Keratinocyte (primary cell): Measurements from ENCODE around the gene KLF6. TPM values are rescaled to one million over a fixed set of nuclear protein-coding genes. Genes with fewer than 3 reads are reported as not detected.

Experiments used
- DNase-seq: peaks from one replicate; pipeline ENCODE4 v3.0.0-alpha.2; 2011; ENCODE audit warnings: low read depth, missing footprints, low spot score
- FAIRE-seq: peaks from 2 replicates; lab custom pipeline; 2011; peaks lifted over from hg19 to GRCh38; lab: Jason Lieb, UNC
- H2AFZ ChIP-seq: 2 replicates; pipeline ENCODE4 v1.6.0; 2012; ENCODE audit warnings: low read length, control low read depth, inconsistent platforms; ENCODE audit not compliant: control insufficient read depth
- H3K27ac ChIP-seq: 2 replicates; pipeline ENCODE4 v1.5.1; 2011; ENCODE audit warnings: low read length; ENCODE audit not compliant: control insufficient read depth, insufficient read depth
- H3K27me3 ChIP-seq: 3 replicates; pipeline ENCODE4 v1.6.0; 2011; ENCODE audit warnings: low read length; ENCODE audit not compliant: control insufficient read depth, insufficient read depth; ENCODE audit errors: extremely low read depth
- H3K36me3 ChIP-seq, 2 experiments: 2 replicates in 1 of 2; 3 replicates in 1 of 2; pipeline ENCODE4 v1.5.1; 2011; ENCODE audit warnings: low read length in 2 of 2, mild to moderate bottlenecking in 1 of 2; ENCODE audit not compliant: control insufficient read depth in 2 of 2, insufficient read depth in 2 of 2; ENCODE audit errors: extremely low read depth in 1 of 2
- H3K4me1 ChIP-seq: 3 replicates; pipeline ENCODE4 v1.5.1; 2011; ENCODE audit warnings: low read length; ENCODE audit not compliant: control insufficient read depth, insufficient read depth; ENCODE audit errors: extremely low read depth
- H3K4me2 ChIP-seq: 3 replicates; pipeline ENCODE4 v1.6.0; 2011; ENCODE audit warnings: low read depth, low read length; ENCODE audit not compliant: control insufficient read depth, insufficient read depth; ENCODE audit errors: extremely low read depth
- H3K4me3 ChIP-seq, 3 experiments: fragments of 200-600 bp in 1 of 3; sonication (generic) in 1 of 3; 2 replicates in 2 of 3; 3 replicates in 1 of 3; pipeline ENCODE4 v1.5.1; 2011 to 2016; ENCODE audit warnings: low read length in 3 of 3, mild to moderate bottlenecking in 3 of 3, control low read depth in 2 of 3, inconsistent platforms in 1 of 3, low read depth in 1 of 3, mixed read lengths in 1 of 3, mixed run types in 1 of 3, moderate library complexity in 1 of 3; ENCODE audit not compliant: control insufficient read depth in 2 of 3, insufficient read depth in 2 of 3; ENCODE audit errors: extremely low read depth in 1 of 3
- H3K79me2 ChIP-seq: 2 replicates; pipeline ENCODE4 v1.6.0; 2012; ENCODE audit warnings: low read length; ENCODE audit not compliant: control insufficient read depth, insufficient read depth
- H3K9ac ChIP-seq: 3 replicates; pipeline ENCODE4 v1.6.0; 2011; ENCODE audit warnings: low read length; ENCODE audit not compliant: control insufficient read depth, insufficient read depth; ENCODE audit errors: extremely low read depth
- H3K9me1 ChIP-seq: 3 replicates; pipeline ENCODE4 v1.6.0; 2011; ENCODE audit warnings: low read length; ENCODE audit not compliant: control insufficient read depth, insufficient read depth; ENCODE audit errors: extremely low read depth
- H3K9me3 ChIP-seq: 2 replicates; pipeline ENCODE4 v1.5.1; 2012; ENCODE audit warnings: low read depth, low read length; ENCODE audit not compliant: control insufficient read depth
- H4K20me1 ChIP-seq: 3 replicates; pipeline ENCODE4 v1.6.0; 2011; ENCODE audit warnings: low read length; ENCODE audit not compliant: control insufficient read depth, insufficient read depth; ENCODE audit errors: extremely low read depth
- CTCF ChIP-seq, 3 experiments: IDR thresholded peaks in 1 of 3; conservative IDR thresholded peaks in 1 of 3; optimal IDR thresholded peaks in 1 of 3; 2 replicates in 2 of 3; 3 replicates in 1 of 3; pipeline versions ENCODE3 to v1.5.1; 2011; ENCODE audit warnings: low read length in 3 of 3, mild to moderate bottlenecking in 3 of 3, moderate library complexity in 2 of 3, control low read depth in 1 of 3, inconsistent platforms in 1 of 3; ENCODE audit not compliant: insufficient read depth in 2 of 3; ENCODE audit errors: extremely low read depth in 1 of 3
- EZH2 ChIP-seq: IDR thresholded peaks from one replicate; pipeline ENCODE4 v1.6.1; 2012; ENCODE audit warnings: inconsistent platforms, mild to moderate bottlenecking, low read length, moderate library complexity
- dilution Hi-C: fragments of 300-500 bp; cut with MboI; formaldehyde crosslinking; loops from one replicate; pipeline ENCODE4 v1.7.0; 2020; ENCODE audit warnings: low sequenced_read_pairs; ENCODE audit not compliant: extremely low pct_ligation_motif_present
- polyA plus RNA-seq, 5 experiments: library from polyadenylated mRNA; depleted of rRNA in 3 of 5; stranded (reverse) in 3 of 5; stranded (forward) in 1 of 5; unstranded in 1 of 5; fragments of >200 nt; gene quantifications; 1 replicate in 1 of 5; 2 replicates in 3 of 5; 3 replicates in 1 of 5; pipeline versions ENCODE4 v1.2.1 to v1.2.3, GENCODE V29; 2011 to 2012; ENCODE audit warnings: missing spikeins in 2 of 5, low read depth in 1 of 5, low replicate concordance in 1 of 5

Gene KLF6
- polyA plus RNA-seq, 1 donor (not counting 4 experiments of a cell fraction or from before 2014, with no cell fraction given), result 250 TPM

- no peak for DNase-seq
- dilution Hi-C loops, result no loop called here
- H3K36me3 ChIP-seq, result peaks cover 43 to 57% of the 10 kb centered on the region in 2 experiments
Measured at GRCh38 chr10:3783316-3783681, 1.7 kb downstream of the KLF6 start.

GRCh38 chr10:3782451-3783315, 2.3 kb downstream of the KLF6 start:
- no peak for DNase-seq
- peaks cover 44% of the 10 kb centered on the region for H4K20me1 ChIP-seq
- H3K36me3 ChIP-seq, result peaks cover 46 to 60% of the 10 kb centered on the region in 2 experiments
- no peaks in the 10 kb centered on the region for H3K27me3 ChIP-seq
- TF ChIP-seq EZH2 (no peak), CTCF (optimal IDR thresholded peaks at IDR 0.05 in 1 of 3, IDR thresholded peaks at IDR 0.05 in 1 of 3, conservative IDR thresholded peaks at IDR 0.05 in 1 of 3; ENCODE audit: extremely low read depth in 1 of 3, insufficient read depth in 2 of 3, low read length in 3 of 3) (no peak)
- dilution Hi-C loops, result no loop called here
- no peak for FAIRE-seq
- peak overlapping the region; percentile 97 for H3K4me2 ChIP-seq
- H3K9ac ChIP-seq, result peak overlapping the region; percentile 96
- no peaks in the 10 kb centered on the region for H3K9me1 ChIP-seq
- peaks cover 64% of the 10 kb centered on the region for H3K79me2 ChIP-seq
- no peaks in the 10 kb centered on the region for H3K9me3 ChIP-seq
- H2AFZ ChIP-seq, result no peak overlapping the region
- peak overlapping the region; percentile 84 to 98 (median 90) for H3K4me3 ChIP-seq
- peak overlapping the region; percentile 100 for H3K27ac ChIP-seq
- peaks cover 46% of the 10 kb centered on the region for H3K4me1 ChIP-seq

More at GRCh38 chr10:3783316-3783681, 1.7 kb downstream of the KLF6 start:
- Histone ChIP-seq H3K4me1 (peaks cover 40% of the 10 kb centered on the region), H4K20me1 (peaks cover 44% of the 10 kb centered on the region), H3K4me2 (peak overlapping the region; percentile 97), H3K9ac (peak overlapping the region; percentile 96), H3K4me3 (peak overlapping the region; percentile 84 to 98 (median 90)), H3K9me1 (no peaks in the 10 kb centered on the region), H3K9me3 (no peaks in the 10 kb centered on the region), H3K27ac (peak overlapping the region; percentile 100), H3K27me3 (no peaks in the 10 kb centered on the region), H3K79me2 (peaks cover 64% of the 10 kb centered on the region), H2AFZ (no peak overlapping the region)
- no peak for FAIRE-seq
- TF ChIP-seq CTCF (optimal IDR thresholded peaks at IDR 0.05 in 1 of 3, IDR thresholded peaks at IDR 0.05 in 1 of 3, conservative IDR thresholded peaks at IDR 0.05 in 1 of 3; ENCODE audit: extremely low read depth in 1 of 3, insufficient read depth in 2 of 3, low read length in 3 of 3) (no peak), EZH2 (no peak)
